CD1c-positive myeloid dendritic cell (primary cell): Measurements from ENCODE around the gene TUBB2B.
"Not testable (repeated sequence)": the region's sequence is repeated elsewhere in the genome, so short reads cannot be mapped to it uniquely, and the experiment has no call there.

Experiments
- DNase-seq: peaks from one replicate; pipeline ENCODE4 v3.0.0-alpha.2; 2016; ENCODE audit errors: extremely low spot score

TUBB2B gene

GRCh38 chr6:3186974-3187382, 40.5 kb downstream of the TUBB2B start:
- DNase-seq: no peak

DNA sequence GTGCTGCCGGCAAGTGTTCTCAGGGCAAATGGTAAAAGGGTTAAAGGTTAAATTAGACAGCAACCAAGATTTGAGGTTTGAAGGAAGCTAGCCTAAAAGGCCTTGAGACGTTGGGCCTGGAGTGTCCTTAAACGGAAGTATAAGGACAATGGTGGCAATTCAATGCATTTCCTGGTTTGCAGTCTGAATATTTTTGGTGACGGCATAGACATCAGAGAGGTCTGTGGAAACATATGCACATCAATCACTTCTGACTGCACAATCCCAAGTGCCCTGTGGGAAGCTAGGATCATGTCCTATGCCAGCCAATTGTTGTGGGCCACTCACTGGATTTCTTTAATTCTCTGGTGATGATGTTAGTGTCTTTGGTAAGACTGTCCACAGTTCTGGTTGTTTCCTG, 44.4 kb downstream of the TUBB2B start:
- no peak for DNase-seq

DNA sequence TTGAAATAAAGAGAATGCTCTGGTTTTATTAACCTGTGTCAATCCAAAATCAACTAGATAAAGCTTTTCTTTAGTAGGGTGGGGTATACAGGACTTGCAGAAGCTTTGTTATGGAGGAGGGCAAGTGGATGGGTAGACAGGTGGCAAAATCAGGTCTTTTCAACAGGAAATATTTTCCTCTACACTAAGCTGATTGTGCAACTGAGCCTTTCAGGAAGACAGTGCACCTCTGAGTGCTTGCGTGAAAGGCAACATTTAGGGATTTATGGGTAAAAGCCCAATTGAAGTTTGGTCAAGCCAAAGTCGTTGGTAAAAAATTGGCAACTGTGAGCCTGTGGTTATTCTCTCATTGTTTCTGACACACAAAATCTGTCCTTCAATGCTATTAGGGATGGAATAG, 46.3 kb downstream of the TUBB2B start:
- no peak for DNase-seq

- DNase-seq: not testable (repeated sequence)
Measured at GRCh38 chr6:3179945-3180344, 47.5 kb downstream of the TUBB2B start.

- DNase-seq: not testable (repeated sequence)
Measured at GRCh38 chr6:3178666-3179065, 48.8 kb downstream of the TUBB2B start.

DNA sequence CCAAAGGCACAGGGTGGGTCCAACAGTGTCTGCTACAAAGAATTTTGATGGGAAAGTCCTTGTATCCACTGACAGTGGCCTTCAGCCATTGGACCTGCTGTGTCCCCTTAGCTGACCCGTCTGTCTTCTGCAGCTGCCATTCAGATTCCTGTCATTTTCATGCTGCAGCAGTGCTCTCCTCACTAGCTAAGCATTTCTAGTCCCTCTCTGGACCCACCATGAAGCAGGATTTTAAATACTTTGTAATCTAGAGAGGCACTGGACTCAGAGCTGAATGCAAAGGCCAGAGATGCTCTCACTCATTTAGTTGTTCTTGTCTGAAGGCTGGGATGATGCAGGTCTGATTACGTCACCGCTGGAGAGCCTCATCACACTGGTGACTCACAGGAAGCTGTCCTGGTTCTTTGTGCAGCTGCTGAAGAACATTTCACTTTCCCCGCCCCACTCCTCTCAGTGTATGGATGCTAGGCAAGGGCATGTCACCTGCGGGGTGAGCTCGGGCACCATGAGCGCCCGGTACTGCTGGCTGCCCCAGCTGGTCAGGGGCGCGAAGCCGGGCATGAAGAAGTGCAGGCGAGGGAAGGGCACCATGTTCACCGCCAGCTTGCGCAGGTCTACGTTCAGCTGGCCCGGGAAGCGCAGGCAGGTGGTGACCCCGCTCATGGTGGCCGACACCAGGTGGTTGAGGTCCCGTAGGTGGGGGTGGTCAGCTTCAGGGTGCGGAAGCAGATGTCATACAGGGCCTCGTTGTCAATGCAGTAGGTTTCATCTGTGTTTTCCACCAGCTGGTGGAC, 50.7 kb downstream of the TUBB2B start:
- DNase-seq: peak; percentile 56

DNA sequence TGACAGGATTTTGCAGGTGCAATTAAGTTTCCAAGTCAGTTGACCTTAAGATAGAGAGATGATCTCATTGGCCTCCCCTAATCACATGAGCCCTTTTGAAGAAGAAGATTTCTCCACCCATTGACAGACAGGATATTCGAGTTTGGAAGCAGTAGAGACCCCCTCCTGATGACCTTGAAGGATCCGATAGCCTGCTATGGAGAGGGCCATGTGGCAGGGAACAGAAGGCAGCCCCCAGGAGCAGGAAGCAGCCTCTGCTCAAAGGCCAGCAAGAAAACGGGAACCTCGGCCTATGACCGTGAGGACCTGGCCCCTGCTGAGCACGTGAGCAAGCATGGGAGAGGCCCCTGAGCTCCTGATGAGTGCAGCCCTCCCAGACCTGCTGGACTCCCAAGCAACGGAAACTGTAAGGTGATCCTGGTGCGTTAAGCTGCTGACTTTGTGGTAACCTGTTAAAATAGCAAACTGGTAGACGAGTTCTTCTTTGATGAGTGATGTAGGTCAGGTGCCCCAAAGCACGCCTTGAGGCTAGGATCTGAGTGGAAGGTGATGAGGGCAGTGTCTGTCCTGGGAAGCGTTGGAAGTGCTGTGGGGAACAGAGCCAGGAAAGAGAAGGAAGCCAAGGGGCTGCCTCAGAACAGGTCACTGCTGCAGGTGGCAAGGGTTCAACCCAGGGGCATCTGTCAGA, 51.6 kb downstream of the TUBB2B start:
- DNase-seq: no peak
